HG03066 (cell line): ENCODE results near the gene SYNE1.
"Not testable (repeated sequence)": the region's sequence is repeated elsewhere in the genome, so short reads cannot be mapped to it uniquely, and the experiment has no call there.

ENCODE experiments used
- ATAC-seq: cut with Tn5 transposase; IDR thresholded peaks from one replicate; pipeline ENCODE4 v1.9.1; 2021; ENCODE audit warnings: low read depth; ENCODE audit not compliant: unreplicated experiment

SYNE1 gene

DNA sequence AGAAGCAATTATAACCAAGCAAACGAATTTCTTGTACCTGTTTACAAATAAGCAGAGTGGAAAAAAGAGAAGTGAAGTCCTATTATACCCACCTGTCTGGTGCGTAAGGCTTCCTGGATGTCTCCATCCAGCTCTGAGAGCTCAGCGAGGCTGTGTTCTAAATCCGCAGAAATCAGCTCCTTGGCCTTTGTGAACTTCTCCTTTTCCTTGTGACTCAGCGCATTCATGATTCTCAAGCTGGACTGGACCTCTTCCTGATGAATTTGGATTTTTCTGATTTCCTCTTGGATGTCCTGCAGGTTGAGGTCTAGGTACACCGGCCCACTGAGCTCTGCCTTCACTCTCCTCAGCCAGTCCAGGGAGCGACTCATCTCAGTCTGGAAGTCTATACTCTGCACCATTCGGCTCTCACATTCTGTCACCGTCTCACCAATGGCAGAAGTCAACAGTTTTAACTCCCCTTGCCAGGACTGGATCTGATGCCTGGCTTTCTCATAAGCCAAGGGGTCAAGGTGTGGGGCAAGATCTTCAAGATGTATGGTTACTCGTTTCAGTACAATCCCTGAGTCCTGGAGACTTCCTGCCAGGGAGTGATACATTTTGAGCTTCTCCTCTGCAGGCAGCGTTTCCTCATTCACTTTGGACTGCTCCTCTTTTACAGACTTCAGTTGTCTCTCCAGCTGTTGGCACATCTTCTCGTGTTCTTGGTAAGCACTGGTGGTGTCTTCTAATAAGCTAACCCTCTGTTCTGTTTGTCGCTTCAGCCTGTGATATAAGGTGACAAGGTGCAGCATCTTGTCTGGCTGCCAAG is 307.3 kb downstream of the SYNE1 start:
- no peak for ATAC-seq

DNA sequence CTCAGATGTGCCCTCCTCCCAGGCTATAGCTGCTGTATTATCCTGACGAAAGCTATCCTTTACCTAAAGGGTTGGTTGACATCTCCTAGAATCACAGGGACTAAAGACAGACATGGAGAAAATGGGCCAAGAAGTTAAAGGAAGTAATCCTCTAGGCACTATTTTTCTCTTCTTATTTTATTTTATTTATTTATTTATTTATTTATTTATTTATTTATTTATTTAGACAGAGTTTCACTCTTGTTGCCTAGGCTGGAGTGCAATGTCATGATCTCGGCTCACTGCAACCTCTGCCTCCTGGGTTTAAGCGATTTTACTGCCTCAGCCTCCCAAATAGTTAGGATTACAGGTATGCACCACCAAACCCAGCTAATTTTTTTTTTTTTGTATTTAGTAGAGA is 309.0 kb downstream of the SYNE1 start:
- not testable (repeated sequence) for ATAC-seq

DNA sequence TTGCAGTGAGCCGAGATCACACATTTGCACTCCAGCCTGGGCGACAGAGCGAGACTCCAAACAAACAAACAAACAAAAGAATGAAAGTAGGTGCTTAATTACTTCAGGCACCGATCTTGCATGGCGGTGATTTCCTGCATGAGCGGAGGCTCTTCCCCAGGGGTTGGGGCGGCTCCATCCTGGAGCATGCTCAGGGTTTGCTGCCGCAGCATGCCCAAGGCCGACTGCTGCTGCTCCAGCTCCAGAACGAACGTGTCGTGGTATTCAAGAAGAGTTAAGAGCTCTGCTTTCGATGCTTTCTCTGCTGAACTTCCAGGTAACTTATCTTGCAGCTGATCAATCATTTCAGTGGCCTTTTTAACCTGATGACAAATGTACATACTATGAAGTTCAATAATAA is 313.8 kb downstream of the SYNE1 start:
- ATAC-seq = no peak

DNA sequence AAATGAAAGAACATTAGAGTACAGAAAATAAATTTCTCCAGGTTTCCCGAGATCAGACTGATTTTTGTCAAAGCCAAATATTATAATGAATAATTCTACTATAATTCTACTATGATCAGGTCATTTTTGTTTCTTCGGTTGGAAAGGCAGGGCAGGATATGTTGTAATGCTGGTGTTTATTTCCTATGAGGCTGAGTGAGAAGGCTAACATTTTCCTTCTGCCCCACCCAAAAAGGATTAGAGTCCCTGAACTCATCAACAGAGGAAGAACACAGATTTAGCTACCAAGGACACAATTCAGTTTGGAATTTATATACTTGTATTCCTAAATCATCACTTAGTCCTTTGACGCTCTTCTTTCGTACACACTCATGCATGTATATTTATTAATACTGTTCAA is 318.9 kb downstream of the SYNE1 start:
- ATAC-seq = no peak

DNA sequence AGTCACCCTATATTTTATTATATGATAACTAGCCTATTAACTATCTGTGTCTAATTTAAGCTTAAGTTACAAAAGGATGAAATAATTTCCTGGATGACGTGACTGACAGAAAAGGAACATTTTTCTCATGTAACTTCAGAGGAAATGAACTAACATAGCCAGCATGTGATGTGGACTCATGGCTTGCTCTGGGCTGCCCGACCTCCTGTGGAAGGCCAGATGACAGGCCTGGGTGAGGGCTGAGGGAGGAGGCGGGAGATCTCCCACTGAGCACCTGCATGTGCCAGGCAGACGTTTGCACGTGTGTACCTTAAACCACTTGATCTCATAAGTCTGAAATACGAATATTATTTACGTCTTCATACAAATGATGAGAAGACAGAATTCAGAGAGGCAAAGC is 321.1 kb downstream of the SYNE1 start:
- no peak for ATAC-seq

DNA sequence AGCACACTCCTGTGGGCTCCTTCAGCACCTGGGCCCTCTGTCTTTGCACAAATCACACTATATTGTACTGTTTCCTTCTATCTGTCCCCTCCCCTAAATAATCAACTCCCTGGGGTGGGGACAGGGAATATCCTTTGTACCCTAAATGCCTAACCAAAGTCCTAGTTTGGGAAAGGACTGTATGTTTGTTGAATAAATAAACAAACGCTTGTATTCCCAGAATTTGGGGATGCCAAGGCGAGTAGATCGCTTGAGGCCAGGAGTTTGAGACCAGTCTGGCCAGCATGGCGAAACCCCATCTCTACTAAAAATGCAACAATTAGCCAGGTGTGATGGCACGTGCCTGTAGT is 322.7 kb downstream of the SYNE1 start:
- no peak for ATAC-seq

DNA sequence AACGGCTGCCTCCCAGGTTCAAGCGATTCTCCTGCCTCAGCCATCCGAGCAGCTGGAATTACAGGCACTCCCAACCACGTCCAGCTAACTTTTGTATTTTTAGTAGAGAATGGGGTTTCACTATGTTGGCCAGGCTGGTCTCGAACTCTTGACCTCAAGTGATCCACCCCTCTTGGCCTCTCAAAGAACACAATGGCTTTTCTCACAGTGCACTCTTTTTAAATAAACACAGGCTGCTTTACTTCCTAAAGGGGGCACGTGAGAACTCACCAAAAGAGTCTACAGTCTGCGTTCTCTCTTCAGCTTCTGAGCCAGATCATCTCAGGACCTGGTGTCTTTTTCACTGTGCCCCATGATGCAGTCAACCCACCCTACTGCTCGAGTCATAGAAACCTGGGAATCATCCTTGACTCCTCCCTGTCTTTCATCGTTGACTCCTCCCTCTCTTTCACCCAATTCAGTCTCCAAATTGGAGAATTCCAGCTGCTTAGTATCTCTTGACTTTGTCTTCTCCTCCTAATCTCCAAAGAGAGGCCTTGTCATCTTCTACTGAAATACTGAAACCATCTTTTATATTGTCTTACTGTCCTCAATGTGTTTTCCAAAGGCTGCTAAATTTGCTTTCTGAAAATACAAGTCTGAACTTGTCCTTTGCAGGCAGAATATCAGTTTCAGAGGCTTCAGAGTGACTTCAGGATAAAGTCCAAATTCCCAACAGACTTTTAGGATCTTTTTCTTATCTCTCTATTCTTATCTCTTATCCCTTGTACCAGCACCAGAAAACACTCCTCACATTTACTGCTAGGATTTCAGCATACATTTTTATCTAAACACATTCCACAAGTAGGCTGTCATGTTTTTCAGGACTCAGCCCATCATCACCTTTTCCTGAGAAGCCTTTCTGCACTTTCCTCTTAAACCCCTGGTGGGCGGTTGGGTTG is 323.4 kb downstream of the SYNE1 start:
- no peak for ATAC-seq

DNA sequence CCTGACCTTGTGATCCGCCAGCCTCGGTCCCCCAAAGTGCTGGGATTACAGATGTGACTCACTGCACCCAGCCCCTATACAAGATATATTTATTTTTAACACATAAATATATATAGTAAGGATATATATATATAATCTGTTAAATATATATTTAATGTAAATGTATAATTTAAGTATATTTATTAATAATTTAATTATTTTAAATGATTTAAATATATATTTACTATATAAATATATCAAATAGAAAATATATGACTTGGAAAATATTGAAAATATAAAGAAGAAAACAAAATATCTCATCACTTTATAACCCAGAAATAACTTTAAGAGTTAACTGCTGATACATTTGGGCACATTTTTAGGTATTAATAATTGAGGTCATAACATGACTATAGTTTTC is 324.7 kb downstream of the SYNE1 start:
- ATAC-seq = no peak

DNA sequence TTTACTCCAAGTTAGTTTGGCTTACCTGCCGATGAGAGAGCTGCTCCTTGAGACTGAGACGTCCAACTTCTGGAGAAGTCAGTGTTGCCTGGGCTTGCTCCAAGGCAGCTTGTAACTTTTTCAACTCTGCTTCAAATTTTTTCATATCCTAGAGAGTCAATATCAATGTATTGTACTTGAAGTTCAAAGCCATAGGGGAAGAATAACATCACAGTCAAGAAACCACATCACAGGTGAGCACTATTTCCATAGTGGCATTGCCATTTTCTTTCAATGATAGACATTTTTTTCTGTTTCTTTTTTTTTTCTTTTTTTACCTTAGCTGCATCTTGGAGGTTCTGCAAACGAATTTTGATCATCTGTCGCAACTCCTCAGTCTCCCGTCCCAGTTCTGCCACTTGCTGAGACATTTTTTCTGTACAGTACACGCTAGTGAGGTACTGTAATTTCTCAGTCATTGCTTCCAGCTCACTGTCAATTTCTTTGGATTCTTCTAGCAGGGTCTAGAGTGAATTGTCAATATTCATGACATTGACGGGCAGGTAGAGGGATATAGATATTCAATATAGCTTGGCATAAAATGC is 326.7 kb downstream of the SYNE1 start:
- no peak for ATAC-seq

DNA sequence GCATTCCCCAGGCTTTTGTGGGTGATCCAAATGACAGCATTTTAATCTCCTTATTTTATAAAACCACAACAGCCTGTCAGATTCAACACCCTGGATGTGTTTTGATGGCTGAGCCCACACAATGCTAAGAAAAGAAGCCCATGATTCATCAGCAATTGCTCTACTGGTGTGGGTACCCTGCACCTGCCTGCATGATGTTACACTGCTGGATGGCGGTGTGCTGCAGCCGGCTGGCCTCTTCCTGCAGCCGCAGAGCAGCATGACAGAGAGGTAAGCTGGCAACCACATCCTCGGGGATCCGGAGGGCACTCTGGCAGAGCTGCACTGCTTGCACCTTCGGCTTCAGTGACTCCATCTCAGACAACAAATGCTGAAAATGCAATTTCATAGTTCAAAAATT is 327.5 kb downstream of the SYNE1 start:
- ATAC-seq = no peak

DNA sequence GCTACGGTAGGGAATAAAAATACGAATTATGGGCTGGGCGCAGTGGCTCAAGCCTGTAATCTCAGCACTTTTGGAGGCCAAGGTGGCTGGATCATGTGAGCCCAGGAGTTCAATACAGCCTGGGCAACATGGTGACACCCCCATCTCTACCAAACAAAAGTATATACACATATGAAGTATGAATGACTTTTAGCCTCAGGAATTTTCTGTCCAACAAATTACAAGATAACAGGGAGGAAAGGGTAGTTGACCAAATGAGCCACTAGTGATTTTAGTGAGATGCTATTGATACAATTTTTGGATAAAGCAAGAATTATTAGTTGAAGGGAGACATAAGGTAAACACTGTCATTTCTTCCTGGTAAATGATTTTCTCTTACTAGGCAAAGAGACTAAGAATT is 328.2 kb downstream of the SYNE1 start:
- ATAC-seq = no peak

DNA sequence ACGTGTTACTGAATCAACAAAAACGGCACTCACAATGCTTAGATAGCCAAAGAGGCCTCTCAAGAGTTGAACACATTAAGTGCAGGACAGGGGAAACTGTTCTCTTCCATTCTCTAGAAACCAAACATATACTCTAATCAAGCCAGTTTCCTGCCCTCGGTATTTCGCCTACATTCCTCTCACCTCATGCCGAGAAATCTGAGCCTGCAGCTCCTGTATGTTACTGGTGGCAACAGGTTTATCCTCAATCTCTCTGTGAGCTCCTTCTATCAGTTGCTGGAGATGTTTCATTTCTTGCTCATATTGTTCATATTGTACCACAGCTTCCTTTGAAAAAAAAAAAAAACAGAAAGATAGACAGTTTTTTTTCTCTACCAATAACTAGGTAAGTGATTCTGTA is 328.9 kb downstream of the SYNE1 start:
- ATAC-seq = no peak

DNA sequence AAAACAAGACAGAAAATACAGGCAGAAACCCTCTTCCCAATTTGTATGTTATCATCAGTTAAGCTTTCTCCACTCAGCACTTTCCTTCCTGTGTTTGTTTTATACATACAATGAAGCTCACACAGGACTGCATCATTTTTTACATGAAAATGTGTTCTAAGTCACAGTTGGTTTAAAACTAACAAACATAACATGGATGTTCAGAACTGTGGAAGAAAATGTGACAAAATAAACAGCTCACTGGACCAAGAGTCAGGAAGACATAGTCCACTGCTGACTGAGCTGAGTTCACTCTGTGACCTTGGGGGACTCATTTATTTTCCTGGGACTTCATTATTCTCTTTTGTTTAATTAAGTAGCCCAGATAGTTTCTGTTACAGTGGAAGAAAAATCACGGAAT is 331.5 kb downstream of the SYNE1 start:
- no peak for ATAC-seq

DNA sequence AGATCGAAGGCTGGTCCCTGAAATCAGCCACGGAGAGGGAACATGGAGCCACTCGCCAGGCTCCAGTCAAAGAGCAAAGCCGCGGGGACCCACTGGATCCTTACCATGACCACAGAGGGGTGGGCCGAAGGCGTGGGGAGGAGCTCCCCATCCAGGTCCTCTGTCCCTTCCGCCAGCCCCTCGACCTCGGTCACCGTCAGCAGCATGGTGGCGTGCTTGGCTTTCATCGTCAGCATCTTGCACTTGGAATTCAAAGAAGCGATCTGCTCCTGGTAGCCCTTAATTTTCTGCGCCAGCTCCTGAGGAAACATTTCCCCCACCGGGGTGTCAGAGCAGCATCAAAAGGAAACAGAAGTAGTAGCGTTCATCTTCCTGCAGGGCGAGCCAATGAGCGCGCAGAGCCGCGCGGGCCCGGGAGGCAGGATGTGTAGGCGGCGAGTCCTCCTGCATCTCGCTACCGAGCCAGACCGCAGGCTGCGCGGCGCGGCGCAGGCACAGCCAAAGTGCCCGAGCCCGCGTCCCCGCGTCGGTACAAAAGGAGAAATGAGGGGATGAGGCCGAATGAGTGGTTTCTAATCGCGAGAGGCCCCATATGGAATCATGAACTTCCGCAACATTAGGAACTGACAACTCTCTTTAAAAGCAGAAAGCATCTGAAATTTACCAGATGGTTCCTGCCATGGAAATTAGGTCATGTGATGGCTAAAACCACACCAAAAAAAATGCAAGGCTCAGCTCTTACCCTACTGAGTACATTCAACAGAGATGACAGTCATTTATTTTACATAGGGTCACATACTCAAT is 335.2 kb downstream of the SYNE1 start:
- peak; percentile 87 for ATAC-seq

DNA sequence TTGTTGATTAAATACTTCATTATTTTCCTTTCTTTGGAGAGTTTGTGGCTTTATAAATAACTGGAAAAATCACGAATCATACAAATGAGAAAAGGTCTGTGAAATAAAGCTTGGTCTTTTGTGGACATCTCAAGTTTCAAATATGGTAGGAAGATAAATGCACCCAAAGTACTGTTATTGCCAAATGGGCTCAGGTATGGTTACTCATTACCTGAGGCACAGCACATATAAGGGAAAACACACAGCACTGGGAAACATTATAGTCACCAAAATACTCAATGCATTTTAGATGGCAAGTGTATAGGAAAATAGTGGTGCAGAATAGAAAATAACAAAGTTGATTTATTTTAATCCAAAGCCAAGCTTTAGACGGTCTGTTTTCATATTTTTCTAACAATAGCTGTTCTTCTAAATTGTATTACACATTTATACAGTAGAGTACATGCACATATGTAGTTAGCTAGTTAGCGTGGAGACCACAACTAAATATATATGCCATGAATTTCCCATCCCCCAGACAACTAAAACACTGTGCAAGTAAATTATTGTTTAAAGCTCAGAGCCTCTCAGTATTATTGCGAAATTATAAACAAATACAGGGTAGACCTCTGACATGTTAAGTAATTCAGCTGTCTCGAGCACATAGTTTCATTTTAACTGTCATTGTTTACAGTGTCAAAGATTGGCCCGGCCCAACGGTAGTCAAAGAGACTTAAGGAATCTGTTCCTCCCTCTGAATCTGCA is 336.0 kb downstream of the SYNE1 start:
- ATAC-seq = peak; percentile 0

DNA sequence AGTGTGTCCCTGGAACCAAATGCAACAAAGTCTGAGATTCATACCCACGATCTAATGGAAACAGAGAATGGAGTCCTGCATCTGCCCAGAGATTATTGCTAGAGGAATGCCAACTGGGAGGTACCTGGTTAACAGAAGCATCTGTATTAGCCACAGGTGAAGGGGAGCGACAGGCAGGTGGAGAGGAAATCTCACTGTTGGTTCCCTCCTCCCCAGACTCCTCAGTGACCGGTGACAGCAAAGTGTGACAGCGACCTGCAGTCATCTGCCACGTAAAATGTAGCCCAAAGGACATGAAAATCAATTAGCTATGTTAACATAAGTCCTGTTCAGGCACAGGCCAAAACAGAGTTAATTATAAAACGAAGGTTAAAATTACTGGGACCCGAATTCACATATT is 336.6 kb downstream of the SYNE1 start:
- ATAC-seq = no peak

DNA sequence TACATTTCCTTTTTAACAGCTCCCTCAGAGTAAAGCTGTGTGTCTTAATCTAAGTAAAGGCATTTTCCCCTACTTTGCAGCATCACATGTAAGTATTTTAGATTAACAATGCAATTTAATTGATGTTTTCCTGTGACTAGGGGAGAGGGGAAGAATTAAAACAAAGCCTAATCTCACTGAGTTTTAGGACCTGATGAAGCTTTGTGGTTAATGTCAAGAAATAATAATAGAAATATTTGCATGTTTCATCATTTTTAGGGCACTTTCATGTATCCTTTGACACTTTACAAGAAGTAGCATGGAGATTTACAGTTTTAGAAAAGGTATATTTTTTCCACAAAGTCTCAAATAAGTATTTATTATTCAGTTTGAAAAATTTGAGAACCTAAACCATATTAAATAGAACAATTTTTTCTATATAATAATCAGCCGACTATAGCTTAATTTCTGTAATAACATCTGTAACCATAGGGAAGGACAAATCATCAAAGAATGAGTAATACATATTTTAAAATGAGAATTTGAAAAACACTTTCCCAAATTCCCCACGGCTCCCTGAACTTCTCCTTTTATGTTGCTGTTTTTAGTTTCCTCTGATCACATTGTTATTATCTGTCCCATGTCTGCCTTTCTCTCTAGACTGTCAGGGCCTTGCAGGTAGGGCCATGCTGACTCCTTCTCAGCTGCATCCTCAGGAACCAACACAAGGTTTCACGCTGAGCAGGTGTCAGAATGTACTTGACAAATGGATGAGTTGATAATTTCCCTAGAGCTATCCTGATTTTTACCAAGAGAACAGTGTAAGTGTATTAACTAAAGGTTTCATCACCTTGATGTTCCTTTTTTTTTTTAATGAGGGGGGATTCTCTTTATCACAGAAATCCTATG is 338.1 kb downstream of the SYNE1 start:
- no peak for ATAC-seq

DNA sequence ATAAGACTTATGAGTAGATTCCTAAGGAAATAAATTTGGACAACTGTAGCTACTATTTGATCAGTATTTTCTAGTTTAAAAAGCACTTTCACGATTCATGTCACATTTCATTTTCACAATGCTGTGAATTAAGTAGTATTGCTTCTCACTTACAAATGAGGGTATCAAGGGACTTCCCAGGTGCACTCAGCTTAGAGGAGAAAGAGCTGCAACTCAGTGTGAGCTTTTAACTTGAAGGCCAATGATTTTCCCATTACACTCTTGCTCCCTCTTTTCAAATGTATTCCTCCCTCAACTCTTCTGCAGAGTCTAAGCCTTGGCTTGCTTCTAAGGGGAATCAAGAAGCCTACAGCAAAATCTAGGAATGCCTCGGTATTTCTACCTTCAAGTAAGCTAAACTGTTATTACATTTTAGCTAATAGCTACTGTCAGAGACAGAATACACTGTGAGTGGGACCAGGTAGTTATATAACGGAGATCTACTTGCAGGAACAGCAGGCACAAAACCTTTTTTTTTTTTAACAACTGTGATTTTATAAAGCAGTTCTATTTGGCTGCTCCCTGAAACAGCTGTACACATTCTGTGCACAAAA is 339.0 kb downstream of the SYNE1 start:
- peak; percentile 14 for ATAC-seq
